GM12864 (cell line): ENCODE results near the gene HORMAD1.

Experiments used
- DNase-seq: peaks from one replicate; pipeline ENCODE4 v3.0.0-alpha.2; 2011; ENCODE audit warnings: low read depth
- H3K4me3 ChIP-seq: 2 replicates; pipeline ENCODE4 v1.5.1; 2011; ENCODE audit warnings: mild to moderate bottlenecking, low read depth, low read length, control low read depth
- CTCF ChIP-seq: IDR thresholded peaks from 2 replicates; pipeline ENCODE4 v1.5.1; 2011; ENCODE audit warnings: low read depth, mild to moderate bottlenecking, moderate library complexity, low read length, control low read depth, inconsistent platforms; ENCODE audit errors: missing control alignments

The HORMAD1 gene

GRCh38 chr1:150703427-150703826 lies 17.3 kb downstream of the HORMAD1 start:
- no peak for DNase-seq
- TF ChIP-seq CTCF: no peak

GRCh38 chr1:150696995-150697927 lies 23.4 kb downstream of the HORMAD1 start, which contains the start of gene GOLPH3L:
TSS of gene GOLPH3L (minus strand) at chr1:150697154. CDS start at chr1:150694838, 2,316 bp downstream.
- DNase-seq: peak; percentile 98
- peak within 1 kb of the TSS; percentile 71 for H3K4me3 ChIP-seq
- no peak for TF ChIP-seq CTCF

More at GRCh38 chr1:150703427-150703826, 17.3 kb downstream of the HORMAD1 start:
- H3K4me3 ChIP-seq: no peak overlapping the region

GRCh38 chr1:150696590-150696989 lies 24.1 kb downstream of the HORMAD1 start:
- no peak for TF ChIP-seq CTCF
- no peak for DNase-seq

GRCh38 chr1:150696162-150696561 lies 24.5 kb downstream of the HORMAD1 start:
- no peak for DNase-seq
- TF ChIP-seq CTCF: no peak
- peak overlapping the region; percentile 71 for H3K4me3 ChIP-seq

More at GRCh38 chr1:150696590-150696989, 24.1 kb downstream of the HORMAD1 start:
- peak overlapping the region; percentile 71 for H3K4me3 ChIP-seq

- DNase-seq: no peak
- peak overlapping the region; percentile 17; the same call in 1 of the 2 replicates for H3K4me3 ChIP-seq
- TF ChIP-seq CTCF: no peak
Observed at GRCh38 chr1:150695561-150695960, 25.1 kb downstream of the HORMAD1 start.

- H3K4me3 ChIP-seq: no peak overlapping the region
- TF ChIP-seq CTCF: no peak
- DNase-seq: no peak
Observed at GRCh38 chr1:150692720-150693119, 28.0 kb downstream of the HORMAD1 start.
